Hindlimb muscle (tissue), 1 donor: ENCODE measurements around the gene TECPR1. TPM values are rescaled to one million over a fixed set of nuclear protein-coding genes. Genes with fewer than 3 reads are reported as not detected.

Experiments
- DNase-seq: peaks from one replicate; pipeline ENCODE4 v3.0.0-alpha.2; 2013
- polyA plus RNA-seq: library from polyadenylated mRNA; unstranded; fragments of 120-200 nt; gene quantifications from one replicate; pipeline ENCODE4 v1.2.1, GENCODE V29; 2013; ENCODE audit not compliant: insufficient read length

TECPR1 gene
- polyA plus RNA-seq, 1 donor = 33.3 TPM

GRCh38 chr7:98248156-98248555 is 3.9 kb downstream of the TECPR1 start:
- DNase-seq = no peak

GRCh38 chr7:98244871-98245270 is 7.2 kb downstream of the TECPR1 start:
- DNase-seq = no peak

GRCh38 chr7:98242934-98243333 is 9.1 kb downstream of the TECPR1 start:
- no peak for DNase-seq

- no peak for DNase-seq
These were observed 9.7 kb downstream of the TECPR1 start for GRCh38 chr7:98242342-98242741.

DNA sequence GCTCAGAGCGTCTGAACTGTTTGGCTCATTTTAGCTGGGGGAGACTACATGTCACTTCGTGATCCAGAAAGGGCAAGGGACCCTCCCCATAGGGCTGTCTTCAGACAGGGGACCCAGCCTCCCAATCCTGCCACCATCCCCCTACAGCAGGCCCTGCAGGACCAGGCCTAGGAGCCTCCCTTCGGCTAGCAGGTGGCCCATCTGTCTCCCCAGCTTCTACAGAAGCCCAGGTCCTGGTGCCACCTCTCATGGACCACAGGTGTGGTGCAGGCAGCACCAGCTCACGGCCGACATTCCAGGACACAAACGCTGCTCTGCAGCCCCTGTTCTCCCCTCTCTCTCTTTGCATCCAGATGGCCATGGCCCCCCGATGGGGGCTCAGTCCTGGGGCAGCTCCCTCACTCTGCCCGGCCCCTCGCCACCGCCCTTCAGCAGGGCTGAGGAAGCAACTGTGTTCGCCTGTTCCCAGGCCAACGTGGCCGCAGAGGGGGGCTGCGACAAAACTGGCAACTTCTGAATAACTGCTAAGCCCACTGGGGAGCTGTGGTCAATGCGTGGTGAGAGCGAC is 10.3 kb downstream of the TECPR1 start:
- no peak for DNase-seq

DNA sequence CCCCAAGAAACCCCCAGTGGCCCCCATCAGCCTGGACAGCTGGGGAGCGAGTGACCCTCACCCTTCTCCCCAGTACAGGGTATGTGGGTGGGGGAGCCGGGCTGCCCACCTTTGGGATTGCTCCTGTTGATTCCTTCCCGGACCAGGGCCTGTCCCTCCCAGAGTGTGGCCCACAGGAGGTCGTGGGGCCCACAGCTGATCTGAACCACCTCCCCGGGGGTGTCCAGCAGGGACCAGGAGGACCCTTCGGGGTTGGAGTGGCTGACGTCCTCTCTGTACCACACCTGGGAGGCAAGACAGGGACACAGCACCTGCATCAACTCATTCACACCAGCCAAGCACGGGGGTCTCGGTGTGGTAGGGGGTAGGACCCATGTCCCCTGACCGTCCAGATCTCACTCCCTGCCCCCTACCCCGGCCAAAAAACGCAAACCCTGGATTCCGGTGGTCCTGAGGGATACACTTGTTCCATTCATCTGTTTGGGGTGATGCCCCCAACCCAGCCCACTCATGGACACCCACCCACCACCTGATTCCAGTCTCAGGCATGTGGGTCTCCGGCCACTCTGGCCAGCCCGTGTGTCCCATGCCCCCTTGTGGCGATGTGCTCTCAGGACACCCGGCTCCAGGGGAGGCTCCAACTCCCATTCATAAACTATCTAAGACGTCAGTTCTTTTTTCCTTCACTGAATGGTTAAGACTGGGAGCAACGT is 10.9 kb downstream of the TECPR1 start:
- no peak for DNase-seq

DNA sequence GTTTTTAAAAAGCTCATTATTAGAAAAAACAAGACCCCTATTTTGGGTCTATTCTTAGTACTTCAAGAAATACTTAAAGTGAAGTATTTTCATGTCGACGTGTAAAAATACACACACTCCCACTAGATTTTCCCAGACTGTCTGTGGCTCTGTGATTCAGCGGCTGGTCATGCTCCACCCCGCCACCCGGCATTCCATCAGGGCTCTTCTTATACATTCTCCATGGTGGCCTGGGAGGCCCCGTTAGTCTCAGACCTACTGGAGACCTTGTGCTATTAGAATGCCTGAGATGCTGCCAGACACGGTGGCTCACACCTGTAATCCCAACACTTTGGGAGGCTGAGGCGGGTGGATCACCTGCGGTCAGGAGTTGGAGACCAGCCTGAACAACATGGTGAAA is 13.1 kb downstream of the TECPR1 start:
- no peak for DNase-seq

GRCh38 chr7:98238076-98238475 is 14.0 kb downstream of the TECPR1 start:
- DNase-seq = no peak

DNA sequence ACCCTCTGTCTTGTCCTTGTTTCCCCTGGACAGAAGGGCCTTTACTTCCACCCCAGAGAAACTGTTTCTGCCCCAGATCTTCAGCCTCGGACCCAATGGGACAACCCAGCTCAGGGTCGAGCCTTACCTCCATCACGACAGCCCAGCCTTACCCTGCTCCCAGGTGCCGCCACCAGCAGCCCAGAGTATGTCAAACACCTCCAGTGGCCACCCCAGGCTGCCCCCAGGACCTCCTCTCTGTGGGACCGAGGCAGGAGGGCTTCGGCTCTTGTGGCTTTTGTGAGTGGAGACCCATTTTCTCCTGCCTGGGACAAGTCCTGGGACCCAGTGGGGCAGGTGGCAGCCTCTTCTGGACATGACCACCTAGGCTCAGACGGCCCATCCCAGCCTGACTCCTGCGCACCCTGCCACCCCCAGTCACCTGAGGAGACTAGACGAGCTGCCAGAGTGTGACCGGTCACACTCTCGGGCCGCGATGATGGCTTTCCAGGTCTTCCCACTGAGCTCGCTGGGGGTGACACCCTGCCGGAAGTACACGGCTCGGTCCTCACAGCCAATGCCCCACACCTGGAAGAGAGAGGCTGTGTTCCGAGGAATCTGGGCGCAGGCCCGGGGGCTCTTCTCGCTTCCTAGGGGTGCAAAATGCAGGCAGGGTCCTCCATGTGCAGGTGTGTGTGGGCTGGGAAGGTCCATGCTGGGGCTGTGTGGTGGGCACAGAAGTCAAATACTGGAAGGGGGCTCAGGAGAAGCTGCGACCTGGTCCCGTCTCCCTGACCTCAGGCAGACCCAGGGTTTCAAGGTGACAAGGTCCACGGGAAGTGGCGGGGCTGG is 15.5 kb downstream of the TECPR1 start:
- no peak for DNase-seq

- DNase-seq = no peak
These were observed 16.1 kb downstream of the TECPR1 start for GRCh38 chr7:98235901-98236300.

DNA sequence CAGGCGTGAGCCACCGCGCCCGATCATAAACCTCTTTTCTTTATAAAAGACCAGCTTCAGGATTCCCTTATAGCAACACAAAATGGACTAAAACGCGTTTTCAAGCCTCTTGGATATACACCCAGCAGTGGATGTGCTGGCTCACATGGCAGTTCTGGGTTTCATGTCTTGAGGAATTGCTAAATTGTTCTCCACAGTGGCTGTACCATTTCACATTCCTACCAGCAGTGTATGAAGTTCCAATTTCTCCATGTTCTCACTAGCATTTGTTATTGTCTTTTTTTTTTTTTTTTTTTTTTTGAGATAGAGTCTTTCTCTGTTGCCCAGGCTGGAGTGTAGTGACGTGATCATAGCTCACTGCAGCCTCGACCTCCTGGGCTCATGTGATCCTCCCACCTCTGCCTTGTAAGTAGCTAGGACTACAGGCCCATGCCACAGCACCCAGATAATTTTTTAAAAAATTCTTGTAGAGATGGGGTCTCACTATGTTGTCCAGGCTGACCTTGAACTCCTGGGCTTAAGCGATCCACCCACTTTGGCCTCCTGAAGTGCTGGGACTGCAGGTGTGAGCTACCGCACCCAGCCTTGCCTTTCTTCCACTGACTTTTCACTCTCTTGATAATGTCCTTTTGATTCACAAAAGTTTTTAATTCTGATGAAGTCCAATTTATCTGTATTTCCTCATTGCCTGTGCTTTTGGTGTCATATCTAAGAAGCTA is 17.4 kb downstream of the TECPR1 start:
- no peak for DNase-seq

DNA sequence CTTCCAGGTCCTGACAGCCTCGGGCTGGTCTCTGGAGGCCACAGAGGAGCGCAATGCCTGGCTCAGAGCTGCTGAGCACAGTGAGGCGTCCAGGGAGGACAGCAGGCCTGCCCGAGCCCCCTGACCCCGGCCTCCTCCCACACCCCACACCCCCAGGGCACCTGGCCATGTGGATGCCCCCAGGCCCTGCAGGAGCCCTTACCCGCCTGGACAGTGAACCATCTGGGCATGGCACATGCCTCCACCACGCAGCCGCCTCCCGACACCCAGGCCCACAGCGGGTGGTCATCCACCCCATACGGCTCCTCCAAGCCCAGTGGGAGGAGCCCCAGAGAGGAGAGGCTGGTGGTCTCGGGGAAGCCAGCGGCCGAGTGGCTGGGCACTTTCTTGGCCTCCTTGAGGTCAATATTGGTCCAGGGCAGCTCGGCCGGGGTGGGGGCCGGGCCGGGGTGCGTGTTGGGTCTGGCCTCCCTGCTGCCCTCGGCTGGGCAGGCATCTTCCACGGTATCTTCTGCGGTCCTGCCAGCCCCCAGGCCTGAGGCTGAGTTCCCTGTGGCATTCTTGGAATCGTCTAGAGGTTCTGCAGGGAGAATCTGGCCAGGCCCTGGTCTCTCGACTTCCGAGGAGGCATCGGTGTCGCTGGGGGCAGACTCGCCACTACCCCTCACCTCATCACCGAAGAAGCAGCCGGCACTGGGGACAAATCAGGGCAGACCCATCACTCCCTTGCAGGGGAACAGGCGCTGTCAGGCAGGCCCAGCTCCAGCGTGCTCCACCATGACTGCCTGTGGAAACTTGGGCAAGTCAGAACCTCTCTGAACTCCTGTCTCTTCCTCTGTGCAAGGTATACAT is 18.6 kb downstream of the TECPR1 start:
- DNase-seq = no peak

DNA sequence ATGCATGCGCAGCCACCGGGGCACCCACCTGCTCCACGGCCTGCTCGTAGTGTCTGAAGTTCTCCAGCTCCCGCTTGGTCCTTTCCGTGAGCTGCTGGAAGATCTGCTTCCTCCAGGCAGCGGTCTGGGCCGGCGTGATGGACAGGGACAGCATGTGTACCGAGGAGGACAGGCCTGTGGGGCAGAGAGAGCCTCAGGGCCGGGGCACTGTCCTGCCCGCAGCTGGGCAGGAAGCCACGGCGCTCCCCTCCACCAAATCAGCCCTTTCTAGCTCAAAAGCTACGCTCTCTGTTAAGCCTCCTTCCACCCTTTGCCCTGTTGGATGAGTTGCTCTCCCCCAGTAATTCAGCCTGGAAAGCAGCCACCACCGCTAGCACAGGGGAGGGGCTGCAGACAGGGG is 19.2 kb downstream of the TECPR1 start:
- no peak for DNase-seq

DNA sequence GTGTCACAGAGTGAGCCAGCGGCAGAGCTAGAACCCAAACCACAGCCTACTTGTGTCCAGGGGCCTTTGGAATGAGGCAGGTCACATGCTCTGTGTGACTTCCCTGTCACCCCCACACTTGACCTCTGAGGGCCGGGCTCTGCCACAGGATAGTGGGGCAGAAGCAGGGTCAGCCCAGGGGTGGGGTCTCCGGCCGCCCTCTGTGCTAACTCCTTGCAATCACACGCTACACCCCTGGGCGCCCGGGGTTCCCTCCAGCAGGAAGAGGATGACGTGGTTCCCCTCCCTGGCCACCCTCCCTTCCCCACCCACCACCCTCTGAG is 19.8 kb downstream of the TECPR1 start:
- DNase-seq = no peak

DNA sequence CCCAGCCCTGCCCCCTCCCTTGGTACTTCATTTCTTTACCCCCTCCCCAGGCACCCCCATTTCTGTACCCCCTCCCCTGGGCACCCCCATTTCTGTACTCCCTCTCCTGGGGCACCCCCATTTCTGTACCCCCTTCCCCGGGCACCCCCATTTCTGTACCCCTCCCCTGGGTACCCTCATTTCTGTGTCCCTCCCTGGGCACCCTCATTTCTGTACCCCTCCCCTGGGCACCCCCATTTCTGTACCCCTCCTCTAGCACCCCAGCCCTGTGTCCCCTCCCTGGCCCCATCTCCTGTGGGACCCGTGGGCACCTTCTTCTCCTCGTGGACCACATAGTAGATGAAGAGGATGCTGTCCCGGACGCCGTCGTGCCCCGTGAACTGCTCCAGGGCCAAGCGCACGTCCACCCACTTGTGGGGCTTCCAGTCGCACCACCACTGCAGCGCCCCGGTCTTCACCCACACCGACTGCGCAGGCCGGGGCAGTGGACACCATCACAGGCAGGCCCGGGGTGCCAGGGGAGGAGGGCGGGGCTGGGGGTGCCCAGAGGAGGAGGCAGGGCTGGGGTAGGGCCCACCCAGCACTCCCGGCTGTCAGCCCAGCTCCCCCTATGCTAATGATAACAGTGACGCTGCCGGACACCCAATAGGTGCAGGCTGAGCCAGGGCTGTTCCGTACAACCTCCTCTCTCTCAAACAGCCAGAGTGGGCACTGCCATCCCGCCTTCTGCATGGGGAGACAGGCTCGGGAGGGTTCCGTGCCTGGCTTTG is 20.4 kb downstream of the TECPR1 start:
- no peak for DNase-seq

DNA sequence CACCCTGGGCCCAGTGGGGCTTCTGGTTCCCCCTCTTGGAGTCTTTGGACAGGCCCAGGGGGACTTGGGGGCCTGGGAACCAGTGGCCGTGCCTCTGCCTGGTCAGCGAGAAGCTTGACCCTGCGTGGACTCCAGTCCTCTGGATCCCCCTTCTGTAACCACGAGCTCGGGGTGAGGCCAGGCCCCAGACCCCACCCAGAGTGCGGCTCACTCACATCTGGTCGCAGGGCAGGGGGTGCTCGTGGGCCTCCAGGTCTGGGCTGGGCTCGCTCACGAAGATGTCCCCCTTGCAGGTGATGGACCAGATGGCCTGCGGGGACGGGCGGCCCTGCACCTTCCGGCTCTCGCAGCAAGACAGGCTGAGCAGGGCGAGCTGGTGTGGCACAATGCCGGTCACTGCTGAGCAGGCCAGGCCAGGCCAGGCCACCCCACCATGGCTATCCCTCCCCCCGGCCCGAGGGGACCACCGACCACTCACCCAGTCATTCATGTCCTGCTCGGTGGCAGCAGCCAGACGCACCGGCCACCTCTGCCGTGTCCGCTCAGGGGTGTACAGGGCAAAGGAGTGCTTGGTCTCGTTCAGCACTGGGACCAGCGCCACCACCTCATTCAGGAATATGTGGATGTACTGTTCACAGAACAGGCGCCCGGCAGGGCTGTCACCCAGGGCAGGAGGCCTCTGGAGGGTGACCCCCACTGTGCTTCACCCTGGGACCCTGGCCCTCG is 21.1 kb downstream of the TECPR1 start:
- DNase-seq = no peak

DNA sequence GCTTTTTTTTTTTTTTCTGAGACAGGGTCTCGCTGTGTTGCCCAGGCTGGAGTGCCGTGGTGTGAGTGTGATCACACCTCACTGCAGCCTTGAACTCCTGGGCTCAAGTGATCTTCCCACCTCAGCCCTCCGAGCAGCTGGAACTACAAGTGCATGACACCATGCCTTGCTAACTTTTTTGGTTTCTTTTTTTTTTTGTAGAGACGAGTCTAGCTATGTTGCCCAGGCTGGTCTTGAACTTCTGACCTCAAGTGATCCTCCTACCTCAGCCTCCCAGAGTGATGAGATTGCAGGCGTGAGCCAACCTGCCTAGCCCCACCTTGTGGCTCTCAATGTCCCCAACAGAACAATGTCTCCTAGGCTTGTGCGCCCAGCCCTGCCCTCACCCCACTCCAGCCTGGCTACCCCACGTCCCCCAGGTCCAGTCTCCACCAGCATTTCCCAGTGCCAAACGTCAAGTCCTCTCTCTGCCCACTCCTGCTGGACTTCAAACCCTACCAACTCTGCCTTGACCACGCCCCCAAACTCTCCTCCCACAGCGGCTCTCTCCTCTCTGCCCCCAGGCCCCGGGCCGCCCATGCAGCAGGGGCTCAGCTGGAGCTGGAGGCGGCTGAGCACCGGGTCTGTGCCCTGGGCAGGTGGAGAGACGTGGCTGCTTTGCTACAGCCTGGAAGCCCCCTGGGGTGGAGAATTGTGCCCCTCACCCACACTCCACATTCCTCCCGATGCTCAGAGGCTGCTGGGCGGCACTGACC is 21.9 kb downstream of the TECPR1 start:
- DNase-seq = no peak

GRCh38 chr7:98229441-98229840 is 22.6 kb downstream of the TECPR1 start:
- DNase-seq = no peak

- DNase-seq = no peak
These were observed 23.2 kb downstream of the TECPR1 start for GRCh38 chr7:98228801-98229200.

DNA sequence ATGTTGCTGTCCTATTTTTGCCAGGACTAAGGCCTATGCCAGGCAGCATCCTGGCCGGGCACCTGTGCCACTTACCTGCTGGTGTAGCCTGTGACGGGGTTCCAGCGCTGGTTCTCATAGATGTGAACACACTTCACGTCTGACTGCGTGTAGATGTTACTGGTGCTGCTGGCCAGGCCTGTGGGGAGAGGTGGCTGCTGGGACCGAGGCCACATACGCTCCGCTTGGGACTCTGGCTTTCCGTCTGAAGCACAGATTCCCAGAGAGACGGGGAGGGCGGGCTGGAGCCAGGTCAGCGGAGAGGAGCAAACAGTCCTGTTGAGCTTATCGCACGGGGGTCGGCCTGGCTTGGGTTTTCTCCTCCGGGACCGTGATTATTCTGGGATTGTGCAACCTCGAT is 24.1 kb downstream of the TECPR1 start:
- no peak for DNase-seq
